ENCODE measurements around the gene CST9L.
"Not testable (repeated sequence)": the region's sequence is repeated elsewhere in the genome, so short reads cannot be mapped to it uniquely, and the experiment has no call there.

CST9L gene

GRCh38 chr20:23586735-23587525 is 18.6 kb upstream of the CST9L start:
- no peak for DNase-seq (ENCODE audit: low read depth)

- no peak for DNase-seq (ENCODE audit: low read depth)
These were observed 17.8 kb upstream of the CST9L start for GRCh38 chr20:23585808-23586734.

- no peak for DNase-seq (ENCODE audit: low read depth)
These were observed 17.1 kb upstream of the CST9L start for GRCh38 chr20:23585449-23585807.

- DNase-seq (ENCODE audit: low read depth), result peak; percentile 19
These were observed 16.3 kb upstream of the CST9L start for GRCh38 chr20:23584434-23585199.

- no peak for DNase-seq (ENCODE audit: low read depth)
These were observed 15.2 kb upstream of the CST9L start for GRCh38 chr20:23583526-23583925.

GRCh38 chr20:23582293-23582692 is 14.0 kb upstream of the CST9L start:
- no peak for DNase-seq (ENCODE audit: low read depth)

- DNase-seq (ENCODE audit: low read depth), result not testable (repeated sequence)
These were observed 13.5 kb upstream of the CST9L start for GRCh38 chr20:23581833-23582232.

GRCh38 chr20:23574977-23575376 is 6.7 kb upstream of the CST9L start:
- DNase-seq (ENCODE audit: low read depth), result no peak

GRCh38 chr20:23570178-23570760 is 2.0 kb upstream of the CST9L start:
- DNase-seq (ENCODE audit: low read depth), result no peak

- DNase-seq (ENCODE audit: low read depth), result no peak
These were observed 1.3 kb upstream of the CST9L start for GRCh38 chr20:23569570-23569969.

GRCh38 chr20:23568971-23569330 is 667 bp upstream of the CST9L start:
- no peak for DNase-seq (ENCODE audit: low read depth)

GRCh38 chr20:23566199-23566932 is 1.9 kb downstream of the CST9L start:
- DNase-seq (ENCODE audit: low read depth), result no peak

- DNase-seq (ENCODE audit: low read depth), result no peak
These were observed 2.7 kb downstream of the CST9L start for GRCh38 chr20:23565503-23566045.

- no peak for DNase-seq (ENCODE audit: low read depth)
These were observed 3.4 kb downstream of the CST9L start for GRCh38 chr20:23564927-23565326.

GRCh38 chr20:23562721-23563342 is 5.5 kb downstream of the CST9L start:
- no peak for DNase-seq (ENCODE audit: low read depth)

- no peak for DNase-seq (ENCODE audit: low read depth)
These were observed 13.9 kb downstream of the CST9L start for GRCh38 chr20:23554401-23554800.

- no peak for DNase-seq (ENCODE audit: low read depth)
These were observed 16.5 kb downstream of the CST9L start for GRCh38 chr20:23551786-23552185.

GRCh38 chr20:23551383-23551782 is 16.9 kb downstream of the CST9L start:
- no peak for DNase-seq (ENCODE audit: low read depth)

GRCh38 chr20:23550227-23550626 is 18.1 kb downstream of the CST9L start:
- DNase-seq (ENCODE audit: low read depth), result no peak

- no peak for DNase-seq (ENCODE audit: low read depth)
These were observed 19.9 kb downstream of the CST9L start for GRCh38 chr20:23548408-23548807.

- DNase-seq (ENCODE audit: low read depth), result no peak
These were observed 20.7 kb downstream of the CST9L start for GRCh38 chr20:23547613-23548012.

Measured in amniotic epithelial cell (primary cell).